Measurements from ENCODE around the gene NPY. TPM values are rescaled to one million over a fixed set of nuclear protein-coding genes. Genes with fewer than 3 reads are reported as not detected.

Gene NPY
- total RNA-seq, 1 donor, result not detected

DNA sequence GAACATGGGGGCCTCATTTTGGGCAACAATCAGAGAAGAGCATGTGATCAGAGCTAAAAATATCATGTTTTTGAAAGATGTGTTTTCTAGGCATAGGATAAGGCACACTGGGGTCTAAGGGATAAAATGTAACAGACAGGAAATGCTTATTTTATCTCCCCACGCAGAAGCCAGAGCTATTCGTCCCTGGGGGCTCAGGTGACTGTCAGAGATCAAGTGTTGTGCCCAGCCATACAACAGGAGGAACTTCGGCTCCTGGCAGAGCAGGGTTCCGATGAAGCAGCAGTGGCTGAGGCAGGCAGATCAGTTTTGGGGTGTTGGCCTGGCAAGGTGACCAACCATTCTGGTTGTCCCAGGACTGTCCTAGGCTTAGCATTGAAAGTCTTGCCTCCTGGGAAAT lies 15.2 kb downstream of the NPY start:
- Histone ChIP-seq H3K4me1 (ENCODE audit: insufficient read depth, low read length) (no peaks in the 10 kb centered on the region), H2AFZ (ENCODE audit: low read length) (no peak overlapping the region), H4K20me1 (ENCODE audit: insufficient read depth, low read length) (no peaks in the 10 kb centered on the region), H3K4me3 (ENCODE audit: insufficient read depth, low read length) (no peak overlapping the region), H3K27ac (ENCODE audit: low read depth, low read length) (no peak overlapping the region), H3K9me3 (ENCODE audit: low read depth, low read length) (no peaks in the 10 kb centered on the region), H3K79me2 (ENCODE audit: insufficient read depth, low read length) (no peaks in the 10 kb centered on the region), H3K27me3 (ENCODE audit: insufficient read depth, low read length) (no peaks in the 10 kb centered on the region), H3K36me3 (ENCODE audit: insufficient read depth, low read length) (no peaks in the 10 kb centered on the region), H3K4me2 (ENCODE audit: insufficient read depth, low read length) (no peak overlapping the region)
- TF ChIP-seq, protein P1, sequence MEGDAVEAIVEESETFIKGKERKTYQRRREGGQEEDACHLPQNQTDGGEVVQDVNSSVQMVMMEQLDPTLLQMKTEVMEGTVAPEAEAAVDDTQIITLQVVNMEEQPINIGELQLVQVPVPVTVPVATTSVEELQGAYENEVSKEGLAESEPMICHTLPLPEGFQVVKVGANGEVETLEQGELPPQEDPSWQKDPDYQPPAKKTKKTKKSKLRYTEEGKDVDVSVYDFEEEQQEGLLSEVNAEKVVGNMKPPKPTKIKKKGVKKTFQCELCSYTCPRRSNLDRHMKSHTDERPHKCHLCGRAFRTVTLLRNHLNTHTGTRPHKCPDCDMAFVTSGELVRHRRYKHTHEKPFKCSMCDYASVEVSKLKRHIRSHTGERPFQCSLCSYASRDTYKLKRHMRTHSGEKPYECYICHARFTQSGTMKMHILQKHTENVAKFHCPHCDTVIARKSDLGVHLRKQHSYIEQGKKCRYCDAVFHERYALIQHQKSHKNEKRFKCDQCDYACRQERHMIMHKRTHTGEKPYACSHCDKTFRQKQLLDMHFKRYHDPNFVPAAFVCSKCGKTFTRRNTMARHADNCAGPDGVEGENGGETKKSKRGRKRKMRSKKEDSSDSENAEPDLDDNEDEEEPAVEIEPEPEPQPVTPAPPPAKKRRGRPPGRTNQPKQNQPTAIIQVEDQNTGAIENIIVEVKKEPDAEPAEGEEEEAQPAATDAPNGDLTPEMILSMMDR (IDR thresholded peaks at IDR 0.05; ENCODE audit: extremely low read depth, low read depth, low read length), result no peak
- no peak for DNase-seq (ENCODE audit: insufficient read length, low spot score, missing footprints)

DNA sequence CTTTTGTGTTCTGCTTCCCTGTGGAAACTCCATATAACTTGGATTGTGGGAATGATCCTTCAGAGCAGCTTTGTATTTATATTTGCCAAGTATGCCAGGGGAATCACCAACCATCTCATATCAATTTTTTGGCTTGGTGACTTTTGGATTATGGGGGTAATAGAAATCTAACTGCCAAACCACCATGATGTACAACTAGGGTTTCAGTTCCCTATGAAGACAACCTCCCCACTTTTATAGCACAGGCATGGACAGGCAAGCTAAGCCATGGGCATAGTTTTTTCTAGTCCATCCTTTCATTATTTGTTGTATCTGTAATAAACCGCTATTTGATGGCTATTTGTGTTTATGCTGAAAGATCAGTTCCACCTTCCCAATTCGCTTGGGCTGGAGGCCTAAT lies 17.7 kb downstream of the NPY start:
- Histone ChIP-seq H3K4me2 (ENCODE audit: insufficient read depth, low read length) (no peak overlapping the region), H3K4me3 (ENCODE audit: insufficient read depth, low read length) (no peak overlapping the region), H2AFZ (ENCODE audit: low read length) (no peak overlapping the region), H3K4me1 (ENCODE audit: insufficient read depth, low read length) (no peaks in the 10 kb centered on the region), H3K27ac (ENCODE audit: low read depth, low read length) (no peak overlapping the region), H3K36me3 (ENCODE audit: insufficient read depth, low read length) (no peaks in the 10 kb centered on the region), H4K20me1 (ENCODE audit: insufficient read depth, low read length) (no peaks in the 10 kb centered on the region), H3K9me3 (ENCODE audit: low read depth, low read length) (no peaks in the 10 kb centered on the region), H3K27me3 (ENCODE audit: insufficient read depth, low read length) (no peaks in the 10 kb centered on the region), H3K79me2 (ENCODE audit: insufficient read depth, low read length) (no peaks in the 10 kb centered on the region)
- DNase-seq (ENCODE audit: insufficient read length, low spot score, missing footprints), result peak; percentile 69
- TF ChIP-seq, protein P1 (IDR thresholded peaks at IDR 0.05; ENCODE audit: extremely low read depth, low read depth, low read length), result no peak

DNA sequence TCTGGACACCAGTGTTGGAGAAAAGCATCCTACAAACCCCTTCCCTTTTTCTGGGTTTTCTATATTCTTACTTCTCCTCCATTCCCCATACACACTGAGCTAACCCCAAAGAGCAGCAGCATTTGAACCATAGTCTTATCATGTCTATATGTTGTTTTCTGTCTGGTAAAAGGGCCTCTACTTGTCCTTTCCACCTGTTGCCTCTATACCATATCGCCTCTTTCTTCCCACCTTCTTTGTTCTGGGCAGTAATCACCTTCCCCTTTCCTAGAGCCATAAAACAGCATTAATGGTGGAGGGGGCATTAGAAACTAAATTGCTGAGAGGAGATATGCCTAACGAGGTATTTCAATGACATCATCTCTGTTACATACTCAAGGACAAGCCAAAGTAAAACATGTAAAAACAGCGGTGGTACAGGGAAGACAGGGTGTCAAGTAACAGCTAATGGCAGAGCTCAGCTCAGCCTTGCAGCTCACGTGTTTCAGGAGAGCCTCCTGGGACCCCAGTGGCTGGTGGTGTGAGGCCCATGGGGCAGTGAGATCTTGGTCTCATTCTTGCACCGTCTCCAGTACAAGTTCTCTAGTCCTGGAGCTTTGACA lies 20.6 kb downstream of the NPY start:
- H3K79me2 ChIP-seq (ENCODE audit: insufficient read depth, low read length), result no peaks in the 10 kb centered on the region
- H3K4me2 ChIP-seq (ENCODE audit: insufficient read depth, low read length), result no peak overlapping the region
- TF ChIP-seq, protein P1 (IDR thresholded peaks at IDR 0.05; ENCODE audit: extremely low read depth, low read depth, low read length), result no peak
- H2AFZ ChIP-seq (ENCODE audit: low read length), result no peak overlapping the region
- DNase-seq (ENCODE audit: insufficient read length, low spot score, missing footprints), result no peak
- no peaks in the 10 kb centered on the region for H3K36me3 ChIP-seq (ENCODE audit: insufficient read depth, low read length)
- H3K4me3 ChIP-seq (ENCODE audit: insufficient read depth, low read length), result no peak overlapping the region
- no peak overlapping the region for H3K27ac ChIP-seq (ENCODE audit: low read depth, low read length)
- no peaks in the 10 kb centered on the region for H3K9me3 ChIP-seq (ENCODE audit: low read depth, low read length)
- no peaks in the 10 kb centered on the region for H3K27me3 ChIP-seq (ENCODE audit: insufficient read depth, low read length)
- no peaks in the 10 kb centered on the region for H3K4me1 ChIP-seq (ENCODE audit: insufficient read depth, low read length)
- H4K20me1 ChIP-seq (ENCODE audit: insufficient read depth, low read length), result no peaks in the 10 kb centered on the region

DNA sequence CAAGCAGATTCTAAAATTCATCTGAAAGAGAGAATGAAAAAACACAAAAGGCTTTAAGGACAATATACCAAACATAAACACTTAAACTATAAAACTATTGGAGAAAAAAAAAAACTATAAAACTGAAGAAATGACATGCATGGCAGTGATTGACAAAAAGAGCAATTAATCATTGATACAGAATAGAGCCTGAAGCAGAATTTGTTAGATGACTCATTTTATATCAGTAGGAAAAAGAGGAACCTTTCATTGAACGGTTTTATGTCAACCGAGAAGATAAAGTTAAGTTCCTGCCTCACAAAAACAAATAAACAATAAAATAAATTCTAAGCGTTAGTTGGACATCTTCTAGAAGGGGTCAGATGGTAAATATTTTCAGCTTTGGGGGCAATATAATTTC lies 23.3 kb downstream of the NPY start:
- Histone ChIP-seq H3K36me3 (ENCODE audit: insufficient read depth, low read length) (no peaks in the 10 kb centered on the region), H3K9me3 (ENCODE audit: low read depth, low read length) (no peaks in the 10 kb centered on the region), H3K4me2 (ENCODE audit: insufficient read depth, low read length) (no peak overlapping the region), H3K27me3 (ENCODE audit: insufficient read depth, low read length) (peaks cover 2% of the 10 kb centered on the region), H3K79me2 (ENCODE audit: insufficient read depth, low read length) (no peaks in the 10 kb centered on the region), H3K4me1 (ENCODE audit: insufficient read depth, low read length) (no peaks in the 10 kb centered on the region), H2AFZ (ENCODE audit: low read length) (no peak overlapping the region), H3K27ac (ENCODE audit: low read depth, low read length) (no peak overlapping the region), H3K4me3 (ENCODE audit: insufficient read depth, low read length) (no peak overlapping the region), H4K20me1 (ENCODE audit: insufficient read depth, low read length) (no peaks in the 10 kb centered on the region)
- TF ChIP-seq, protein P1 (IDR thresholded peaks at IDR 0.05; ENCODE audit: extremely low read depth, low read depth, low read length), result no peak
- DNase-seq (ENCODE audit: insufficient read length, low spot score, missing footprints), result no peak
